Epithelial cell of esophagus (primary cell): ENCODE data around the gene SVOP.
"Not testable (repeated sequence)": the region's sequence is repeated elsewhere in the genome, so short reads cannot be mapped to it uniquely, and the experiment has no call there.

ENCODE experiments used
- DNase-seq: peaks from one replicate; pipeline ENCODE4 v3.0.0; 2010; ENCODE audit warnings: low read depth
- H3K4me3 ChIP-seq: 2 replicates; pipeline ENCODE4 v1.5.1; 2011; ENCODE audit warnings: mild to moderate bottlenecking, low read length, control low read depth
- CTCF ChIP-seq: IDR thresholded peaks from 2 replicates; pipeline ENCODE4 v1.5.1; 2011; ENCODE audit warnings: low read depth, mild to moderate bottlenecking, low read length, control low read depth, inconsistent platforms; ENCODE audit not compliant: insufficient read depth; ENCODE audit errors: missing control alignments

SVOP gene

DNA sequence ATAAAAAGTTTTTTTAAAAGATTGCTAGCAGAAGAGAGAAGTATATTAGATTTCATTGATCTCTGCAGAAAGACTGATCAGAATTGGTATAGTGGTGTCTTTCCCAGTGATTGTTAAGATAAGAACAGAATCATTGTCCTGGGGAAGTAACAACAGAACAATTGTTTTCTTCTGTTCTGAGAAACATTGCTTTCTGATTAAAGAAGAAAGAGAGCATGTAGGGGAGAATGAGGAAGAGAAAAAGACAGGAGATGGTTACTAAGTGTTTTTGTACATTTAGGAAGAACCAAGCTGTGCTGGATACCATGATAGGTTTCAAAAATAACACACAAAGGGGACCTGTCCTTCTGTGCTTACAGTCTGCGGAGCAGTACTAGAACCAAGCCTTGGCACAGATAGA is 36.5 kb upstream of the SVOP start:
- TF ChIP-seq CTCF, result no peak
- DNase-seq, result no peak
- H3K4me3 ChIP-seq, result no peak overlapping the region

GRCh38 chr12:109056891-109057290 is 36.0 kb upstream of the SVOP start:
- no peak overlapping the region for H3K4me3 ChIP-seq
- TF ChIP-seq CTCF, result no peak
- DNase-seq, result no peak

DNA sequence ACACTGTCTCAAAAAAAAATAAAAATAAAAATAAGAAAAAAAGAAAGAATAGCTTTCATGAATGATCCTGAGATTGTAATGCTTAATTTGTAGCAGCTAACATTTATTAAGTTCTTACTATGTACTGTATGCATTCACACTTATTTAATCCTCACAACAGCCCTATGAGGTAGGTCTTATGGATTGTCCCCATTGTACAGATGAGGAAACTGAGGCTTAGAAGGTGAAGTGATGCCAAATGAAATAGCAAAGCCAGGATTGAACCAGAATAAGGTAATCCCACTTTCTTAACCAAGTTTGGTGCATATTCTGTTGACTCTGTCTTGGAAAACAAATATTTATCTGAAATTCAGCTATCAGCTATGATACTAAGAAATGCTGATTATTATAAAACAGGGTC is 33.7 kb upstream of the SVOP start:
- no peak for DNase-seq
- no peak overlapping the region for H3K4me3 ChIP-seq
- TF ChIP-seq CTCF, result no peak

DNA sequence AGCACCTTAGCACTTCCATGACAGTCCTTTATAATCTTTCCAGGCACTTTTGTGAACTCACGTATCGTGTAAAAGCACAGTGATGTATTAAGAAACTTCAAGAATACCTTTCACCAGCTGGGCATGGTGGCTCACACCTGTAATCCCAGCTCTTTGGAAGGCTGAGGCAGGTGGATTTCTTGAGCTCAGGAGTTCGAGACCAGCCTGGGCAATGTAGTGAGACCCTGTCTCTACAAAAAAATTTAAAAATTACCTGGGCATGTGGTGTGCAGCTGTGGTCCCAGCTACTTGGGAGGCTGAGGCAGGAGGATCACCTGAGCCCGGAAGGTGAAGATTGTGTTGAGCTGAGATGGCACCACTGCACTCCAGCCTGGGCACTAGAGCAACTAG is 33.3 kb upstream of the SVOP start:
- not testable (repeated sequence) for H3K4me3 ChIP-seq, DNase-seq

DNA sequence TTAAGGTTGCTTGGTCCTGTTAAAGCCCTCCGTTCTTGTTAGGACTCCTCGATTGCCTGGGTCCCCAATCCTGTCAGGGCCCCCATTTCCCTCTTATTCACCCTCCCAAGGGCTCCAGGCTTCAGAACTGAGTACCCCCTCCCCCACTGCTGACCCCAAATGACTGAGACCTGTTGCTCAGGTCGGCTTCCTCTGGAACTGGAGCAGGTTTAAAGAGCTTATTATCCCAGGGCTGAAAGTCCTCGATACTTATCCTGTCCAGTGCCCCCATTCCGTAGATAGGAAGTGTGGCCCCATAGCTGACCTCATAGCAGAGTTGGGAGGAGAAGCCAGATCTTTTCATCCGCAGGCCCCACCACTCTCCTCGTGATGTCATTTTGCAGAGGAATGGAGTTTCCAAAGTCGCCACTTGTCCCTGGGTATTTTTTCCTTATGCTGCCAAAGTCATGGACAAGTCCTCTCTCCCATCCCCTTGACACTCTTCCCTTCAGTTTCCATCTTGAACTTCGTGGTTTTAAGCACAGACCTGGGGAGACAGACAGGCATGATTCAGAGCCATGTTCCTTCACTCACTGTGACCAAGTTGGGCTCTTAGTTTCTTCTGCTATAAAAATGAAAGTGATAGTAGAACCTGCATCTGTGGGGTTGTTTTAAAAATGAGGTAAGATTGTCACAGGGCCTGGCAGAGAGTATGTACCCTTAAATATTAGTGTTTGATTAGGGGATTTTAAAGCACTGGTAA is 32.7 kb upstream of the SVOP start:
- peak overlapping the region; percentile 79 for H3K4me3 ChIP-seq
- no peak for DNase-seq
- TF ChIP-seq CTCF, result no peak

DNA sequence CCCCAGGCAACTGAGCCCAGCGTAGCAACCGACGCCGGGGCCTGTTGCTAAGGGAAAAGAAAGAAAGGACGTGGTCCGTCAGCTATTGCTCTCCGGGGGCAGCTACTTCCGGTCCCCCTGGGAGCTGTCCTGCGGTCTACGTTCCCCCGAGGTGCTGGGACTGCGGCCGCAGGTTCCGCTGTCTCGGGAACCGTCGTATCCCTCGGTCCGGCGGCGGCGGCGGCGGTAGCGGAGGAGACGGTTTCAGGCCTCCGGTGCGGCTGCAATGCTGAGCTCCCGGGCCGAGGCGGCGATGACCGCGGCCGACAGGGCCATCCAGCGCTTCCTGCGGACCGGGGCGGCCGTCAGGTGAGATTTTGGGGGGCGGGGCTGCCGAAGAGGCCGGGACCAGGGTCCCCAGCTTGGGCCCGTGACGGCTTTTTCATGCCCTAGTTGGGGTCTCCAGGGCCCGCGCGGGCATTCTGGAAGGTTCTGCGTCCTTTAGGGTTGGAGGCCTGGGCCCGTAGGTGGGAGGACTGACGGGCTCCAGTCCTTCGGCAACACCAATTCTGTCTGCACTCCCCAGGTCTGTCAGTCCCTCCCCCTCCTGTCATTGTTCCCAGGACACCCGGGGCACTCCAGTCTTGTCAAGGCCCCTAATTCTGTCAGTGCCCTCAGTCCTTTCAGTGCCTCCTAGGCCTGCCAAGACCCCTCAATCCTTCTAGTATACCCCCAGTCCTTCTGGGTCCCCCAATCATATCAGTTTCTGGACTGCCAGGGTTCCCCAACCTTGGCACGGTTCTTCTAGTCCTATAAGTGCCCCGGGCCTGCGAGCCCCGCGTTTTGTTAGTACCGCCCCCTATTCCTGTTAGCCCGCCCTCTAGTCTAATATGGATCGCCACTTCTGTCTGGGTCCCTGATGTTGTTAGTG is 31.8 kb upstream of the SVOP start, which contains the start of gene USP30:
USP30 (plus strand) TSS at position 163 of the 910 bp plus-strand sequence; CDS start at position 266, 103 bp downstream.
- TF ChIP-seq CTCF, result no peak
- H3K4me3 ChIP-seq, result peak within 1 kb of the TSS; percentile 79

GRCh38 chr12:109052097-109052413 is 31.2 kb upstream of the SVOP start:
- no peak for DNase-seq
- peak overlapping the region; percentile 79 for H3K4me3 ChIP-seq
- TF ChIP-seq CTCF, result no peak

More for the DNA sequence above, 31.8 kb upstream of the SVOP start, which contains the start of gene USP30:
- DNase-seq, result peak; percentile 87

DNA sequence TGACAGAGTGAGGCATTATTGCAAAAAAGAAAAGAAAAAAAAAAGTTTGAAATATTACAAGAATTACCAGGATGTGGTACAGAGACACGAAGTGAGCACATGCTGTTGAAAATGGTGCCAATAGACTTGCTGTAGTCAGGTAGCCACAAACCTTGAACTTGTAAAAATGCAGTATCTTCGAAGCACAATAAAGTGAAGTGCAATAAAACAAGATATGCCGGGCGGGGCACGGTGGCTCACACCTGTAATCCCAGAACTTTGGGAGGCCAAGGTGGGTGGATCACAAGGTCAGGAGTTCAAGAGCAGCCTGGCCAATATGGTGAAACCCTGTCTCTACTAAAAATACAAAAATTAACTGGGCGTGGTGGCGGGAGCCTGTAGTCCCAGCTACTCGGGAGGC is 28.9 kb upstream of the SVOP start:
- DNase-seq, H3K4me3 ChIP-seq: not testable (repeated sequence)

DNA sequence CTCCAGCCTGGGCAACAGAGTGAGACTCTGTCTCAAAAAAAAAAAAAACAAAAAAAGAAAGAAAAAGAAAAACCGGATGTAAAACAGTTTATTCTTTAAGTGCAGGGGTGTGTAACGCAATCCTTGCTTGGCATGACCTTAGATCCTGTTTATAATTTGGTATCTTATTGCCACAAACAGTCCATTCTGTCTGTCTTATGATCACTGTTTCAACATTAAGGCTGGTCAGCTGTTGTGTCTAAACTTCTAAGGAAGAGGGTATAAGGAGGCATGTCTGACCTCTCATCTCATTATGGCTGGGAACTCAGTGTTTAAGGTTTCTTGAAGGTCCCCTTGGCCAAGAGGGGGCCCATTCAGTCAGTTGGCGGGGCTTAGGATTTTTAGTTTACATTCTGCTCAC is 27.8 kb upstream of the SVOP start:
- not testable (repeated sequence) for H3K4me3 ChIP-seq, DNase-seq
